Vagina (tissue), 2 donors: ENCODE measurements around the gene FAM210A.

Experiments
- POLR2A ChIP-seq, 2 donors: fragments of 450-650 bp; IDR thresholded peaks; one replicate each; pipeline ENCODE4 v1.6.1; 2017; ENCODE audit warnings: antibody characterized with exemption in 2 of 2, mild to moderate bottlenecking in 2 of 2, moderate library complexity in 2 of 2
- POLR2AphosphoS5 ChIP-seq, 2 donors: sonication (generic); formaldehyde crosslinking; IDR thresholded peaks; one replicate each; pipeline ENCODE4 v1.9.0; 2017; ENCODE audit warnings: antibody characterized with exemption in 2 of 2, mild to moderate bottlenecking in 2 of 2, low read depth in 1 of 2; ENCODE audit not compliant: insufficient read depth in 1 of 2
- TF ChIP-seq, protein P1 (sequence below), 3 experiments: fragments of 450-650 bp in 2 of 3; fragments of 200-600 bp in 1 of 3; sonication (generic) in 1 of 3; IDR thresholded peaks; one replicate each; pipeline ENCODE4 v1.5.1; 2017 to 2019; ENCODE audit warnings: antibody characterized with exemption in 3 of 3, mild to moderate bottlenecking in 2 of 3, moderate library complexity in 2 of 3

DNA sequence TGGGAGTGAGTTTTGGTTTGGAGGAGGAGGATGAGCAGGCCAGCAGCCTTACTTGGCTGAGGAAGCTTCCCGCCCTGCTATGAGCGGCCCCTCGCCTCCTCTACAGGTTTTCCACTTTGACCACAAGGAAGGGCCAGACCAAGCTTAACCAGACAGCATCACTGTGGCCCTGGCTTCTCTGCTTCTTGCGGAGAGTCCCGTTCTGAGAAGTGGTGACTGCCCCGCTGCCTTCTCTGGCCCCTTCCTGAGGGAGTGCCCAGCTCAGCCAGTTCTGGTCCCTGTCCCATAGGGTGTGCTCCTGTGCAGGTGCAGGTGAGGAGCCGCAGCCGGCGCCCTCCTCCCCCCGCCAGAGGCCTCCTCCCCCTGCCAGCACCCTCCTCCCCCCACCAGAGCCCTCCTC, 101.0 kb downstream of the FAM210A start:
- TF ChIP-seq, protein P1, sequence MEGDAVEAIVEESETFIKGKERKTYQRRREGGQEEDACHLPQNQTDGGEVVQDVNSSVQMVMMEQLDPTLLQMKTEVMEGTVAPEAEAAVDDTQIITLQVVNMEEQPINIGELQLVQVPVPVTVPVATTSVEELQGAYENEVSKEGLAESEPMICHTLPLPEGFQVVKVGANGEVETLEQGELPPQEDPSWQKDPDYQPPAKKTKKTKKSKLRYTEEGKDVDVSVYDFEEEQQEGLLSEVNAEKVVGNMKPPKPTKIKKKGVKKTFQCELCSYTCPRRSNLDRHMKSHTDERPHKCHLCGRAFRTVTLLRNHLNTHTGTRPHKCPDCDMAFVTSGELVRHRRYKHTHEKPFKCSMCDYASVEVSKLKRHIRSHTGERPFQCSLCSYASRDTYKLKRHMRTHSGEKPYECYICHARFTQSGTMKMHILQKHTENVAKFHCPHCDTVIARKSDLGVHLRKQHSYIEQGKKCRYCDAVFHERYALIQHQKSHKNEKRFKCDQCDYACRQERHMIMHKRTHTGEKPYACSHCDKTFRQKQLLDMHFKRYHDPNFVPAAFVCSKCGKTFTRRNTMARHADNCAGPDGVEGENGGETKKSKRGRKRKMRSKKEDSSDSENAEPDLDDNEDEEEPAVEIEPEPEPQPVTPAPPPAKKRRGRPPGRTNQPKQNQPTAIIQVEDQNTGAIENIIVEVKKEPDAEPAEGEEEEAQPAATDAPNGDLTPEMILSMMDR (IDR thresholded peaks at IDR 0.05): no peak
- TF ChIP-seq POLR2A (IDR thresholded peaks at IDR 0.05) (no peak), POLR2AphosphoS5 (IDR thresholded peaks at IDR 0.05; ENCODE audit: insufficient read depth in 1 of 2, low read depth in 1 of 2) (no peak)
